22Rv1 (cell line): ENCODE data around the gene BABAM2.

Source experiments
- ZFX ChIP-seq: fragments of 450-650 bp; IDR thresholded peaks from 2 replicates; pipeline ENCODE4 v1.6.1; 2017; ENCODE audit warnings: antibody characterized with exemption, borderline replicate concordance
- TF ChIP-seq, protein P1 (sequence below): fragments of 450-650 bp; IDR thresholded peaks from 2 replicates; pipeline ENCODE4 v1.5.1; 2017; ENCODE audit warnings: mild to moderate bottlenecking

DNA sequence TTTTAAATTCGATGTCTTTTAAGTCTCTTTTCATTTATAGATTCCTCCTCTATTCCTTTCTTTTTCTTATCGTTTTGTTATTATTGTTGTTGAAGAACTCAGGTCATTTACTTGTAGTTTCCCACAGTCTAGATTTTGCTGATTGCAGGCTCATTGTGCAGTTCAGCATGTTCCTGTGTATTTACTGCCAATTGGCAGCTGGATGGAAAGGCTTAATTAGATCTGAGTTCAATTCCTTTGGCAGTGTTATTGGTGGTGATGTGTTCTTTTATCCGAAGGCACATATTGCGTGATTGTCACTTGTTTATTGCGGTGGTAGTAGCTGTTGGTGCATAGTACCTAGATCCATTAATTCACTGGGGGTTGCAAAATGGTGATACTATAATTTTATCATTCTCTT is 180.7 kb downstream of the BABAM2 start:
- TF ChIP-seq, protein P1, sequence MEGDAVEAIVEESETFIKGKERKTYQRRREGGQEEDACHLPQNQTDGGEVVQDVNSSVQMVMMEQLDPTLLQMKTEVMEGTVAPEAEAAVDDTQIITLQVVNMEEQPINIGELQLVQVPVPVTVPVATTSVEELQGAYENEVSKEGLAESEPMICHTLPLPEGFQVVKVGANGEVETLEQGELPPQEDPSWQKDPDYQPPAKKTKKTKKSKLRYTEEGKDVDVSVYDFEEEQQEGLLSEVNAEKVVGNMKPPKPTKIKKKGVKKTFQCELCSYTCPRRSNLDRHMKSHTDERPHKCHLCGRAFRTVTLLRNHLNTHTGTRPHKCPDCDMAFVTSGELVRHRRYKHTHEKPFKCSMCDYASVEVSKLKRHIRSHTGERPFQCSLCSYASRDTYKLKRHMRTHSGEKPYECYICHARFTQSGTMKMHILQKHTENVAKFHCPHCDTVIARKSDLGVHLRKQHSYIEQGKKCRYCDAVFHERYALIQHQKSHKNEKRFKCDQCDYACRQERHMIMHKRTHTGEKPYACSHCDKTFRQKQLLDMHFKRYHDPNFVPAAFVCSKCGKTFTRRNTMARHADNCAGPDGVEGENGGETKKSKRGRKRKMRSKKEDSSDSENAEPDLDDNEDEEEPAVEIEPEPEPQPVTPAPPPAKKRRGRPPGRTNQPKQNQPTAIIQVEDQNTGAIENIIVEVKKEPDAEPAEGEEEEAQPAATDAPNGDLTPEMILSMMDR, result no peak
- TF ChIP-seq ZFX, result no peak
